ENCODE results near the gene DCPS. TPM values are rescaled to one million over a fixed set of nuclear protein-coding genes. Genes with fewer than 3 reads are reported as not detected.

The DCPS gene
- polyA plus RNA-seq, 1 donor: 10.6 TPM

- Histone ChIP-seq H3K27me3 (ENCODE audit: control insufficient read depth, insufficient read depth, low read length) (no peaks in the 10 kb centered on the region), H3K4me3 (ENCODE audit: low read length) (peak within 1 kb of the TSS; percentile 79), H3K36me3 (ENCODE audit: control insufficient read depth, insufficient read depth, low read length) (peaks cover 5% of the 10 kb centered on the region), H3K4me1 (ENCODE audit: control insufficient read depth, insufficient read depth, low read length) (peaks cover 7% of the 10 kb centered on the region), H3K9me3 (ENCODE audit: control insufficient read depth, low read depth, low read length) (no peaks in the 10 kb centered on the region), H3K27ac (ENCODE audit: low read length) (peak within 1 kb of the TSS; percentile 90)
- DNase-seq: peak; percentile 44 to 81
- no CpG with 5 or more reads among the region's 82 CpGs for WGBS (ENCODE audit: insufficient coverage, low lambda C conversion rate)
Observed at GRCh38 chr11:126282736-126283591, 20.9 kb upstream of the DCPS start, which contains the start of gene TIRAP. TIRAP (plus strand) TSS chr11:126283093; CDS start chr11:126290895, 7,802 bp downstream.

DNA sequence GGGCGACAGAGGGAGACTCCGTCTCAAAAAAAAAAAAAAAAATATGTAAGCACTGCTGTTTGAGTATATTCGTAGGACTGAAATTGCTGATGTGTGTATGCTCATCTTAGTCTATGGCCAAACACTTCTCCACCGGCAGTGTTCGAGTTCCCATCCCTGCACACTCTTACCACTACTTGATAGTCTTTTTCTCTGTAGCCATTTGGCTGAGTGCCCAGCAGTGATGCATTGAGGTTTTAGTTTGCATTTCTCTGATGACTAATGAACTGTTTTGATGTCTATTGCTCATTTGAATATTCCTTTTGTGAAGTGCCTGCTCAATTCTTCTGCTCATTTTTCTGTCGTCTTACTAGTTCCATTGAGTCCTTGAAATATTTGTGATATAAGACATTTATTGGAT is 19.0 kb upstream of the DCPS start:
- H3K4me3 ChIP-seq (ENCODE audit: low read length): no peak overlapping the region
- WGBS (ENCODE audit: insufficient coverage, low lambda C conversion rate): 100% methylated on average over 3 of the region's 6 CpGs
- no peak for DNase-seq

DNA sequence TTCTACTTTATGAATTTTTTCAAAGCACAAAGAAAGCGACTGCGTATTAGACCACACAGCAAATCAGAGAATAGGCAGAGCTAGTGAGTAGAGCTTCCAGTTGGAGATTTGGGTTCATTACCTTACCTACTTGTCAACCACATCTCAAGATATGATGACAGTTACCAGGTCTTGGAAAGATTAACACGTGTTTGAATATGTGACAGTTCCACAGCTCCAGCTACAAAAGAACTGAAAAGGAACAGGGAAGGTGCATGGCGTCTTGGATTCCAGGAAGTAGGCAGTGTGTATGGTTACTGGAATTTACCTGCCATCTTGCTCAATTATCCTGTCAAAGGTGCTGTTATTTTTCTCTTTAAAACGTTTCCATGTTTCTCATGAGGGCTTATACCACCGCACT is 15.6 kb upstream of the DCPS start:
- H3K27ac ChIP-seq (ENCODE audit: low read length): no peak overlapping the region
- H3K4me3 ChIP-seq (ENCODE audit: low read length): no peak overlapping the region
- H3K27me3 ChIP-seq (ENCODE audit: control insufficient read depth, insufficient read depth, low read length): no peaks in the 10 kb centered on the region
- H3K9me3 ChIP-seq (ENCODE audit: control insufficient read depth, low read depth, low read length): no peaks in the 10 kb centered on the region
- DNase-seq: no peak
- no peaks in the 10 kb centered on the region for H3K4me1 ChIP-seq (ENCODE audit: control insufficient read depth, insufficient read depth, low read length)
- no CpG with 5 or more reads among the region's 6 CpGs for WGBS (ENCODE audit: insufficient coverage, low lambda C conversion rate)
- peaks cover 31% of the 10 kb centered on the region for H3K36me3 ChIP-seq (ENCODE audit: control insufficient read depth, insufficient read depth, low read length)

More for the DNA sequence above, 19.0 kb upstream of the DCPS start:
- no peaks in the 10 kb centered on the region for H3K27me3 ChIP-seq (ENCODE audit: control insufficient read depth, insufficient read depth, low read length)
- H3K36me3 ChIP-seq (ENCODE audit: control insufficient read depth, insufficient read depth, low read length): peaks cover 3% of the 10 kb centered on the region
- H3K9me3 ChIP-seq (ENCODE audit: control insufficient read depth, low read depth, low read length): no peaks in the 10 kb centered on the region
- no peak overlapping the region for H3K27ac ChIP-seq (ENCODE audit: low read length)
- H3K4me1 ChIP-seq (ENCODE audit: control insufficient read depth, insufficient read depth, low read length): peaks cover 7% of the 10 kb centered on the region

DNA sequence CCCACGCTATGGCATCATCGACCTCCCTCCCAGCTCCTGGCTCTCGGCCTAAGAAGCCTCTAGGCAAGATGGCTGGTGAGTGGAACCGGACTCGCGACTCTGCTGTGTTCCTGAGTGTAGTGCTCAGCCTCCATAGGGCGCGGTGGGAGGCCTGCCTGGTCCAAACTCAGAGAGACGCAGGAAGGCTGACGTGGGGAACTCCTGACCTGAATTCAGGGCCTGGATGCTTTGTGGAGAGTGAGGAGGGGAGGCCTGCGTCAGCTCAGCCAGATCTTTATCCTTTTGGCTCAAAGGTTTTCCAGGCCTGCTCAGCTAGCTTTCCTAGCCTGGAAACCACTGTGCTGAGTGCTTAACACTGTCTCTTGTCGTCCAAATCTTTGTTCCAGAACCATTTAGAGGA is 13.0 kb upstream of the DCPS start:
- H3K36me3 ChIP-seq (ENCODE audit: control insufficient read depth, insufficient read depth, low read length): peaks cover 46% of the 10 kb centered on the region
- H3K27me3 ChIP-seq (ENCODE audit: control insufficient read depth, insufficient read depth, low read length): no peaks in the 10 kb centered on the region
- H3K27ac ChIP-seq (ENCODE audit: low read length): no peak overlapping the region
- no CpG with 5 or more reads among the region's 12 CpGs for WGBS (ENCODE audit: insufficient coverage, low lambda C conversion rate)
- DNase-seq: no peak
- H3K4me3 ChIP-seq (ENCODE audit: low read length): no peak overlapping the region
- H3K4me1 ChIP-seq (ENCODE audit: control insufficient read depth, insufficient read depth, low read length): no peaks in the 10 kb centered on the region
- no peaks in the 10 kb centered on the region for H3K9me3 ChIP-seq (ENCODE audit: control insufficient read depth, low read depth, low read length)

DNA sequence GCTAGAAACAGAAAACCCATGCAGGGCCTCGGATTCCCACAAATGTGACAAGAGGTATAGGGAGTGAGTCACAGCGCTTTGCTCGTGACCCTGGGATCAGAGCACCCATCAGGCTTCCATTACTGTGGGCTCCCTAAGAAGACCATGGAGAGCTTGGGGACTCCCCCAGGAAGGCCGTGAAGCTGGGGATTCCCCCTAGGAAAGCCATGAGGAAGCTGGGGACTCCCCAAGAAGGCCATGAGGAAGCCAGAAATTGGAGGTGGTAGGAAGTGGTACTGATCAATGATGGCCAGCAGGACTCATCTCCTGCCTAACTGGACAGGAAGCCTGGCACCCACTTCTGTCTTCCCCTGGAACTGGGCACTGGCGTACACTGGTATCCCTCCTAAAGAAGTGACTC is 10.1 kb upstream of the DCPS start:
- H3K9me3 ChIP-seq (ENCODE audit: control insufficient read depth, low read depth, low read length): no peaks in the 10 kb centered on the region
- peaks cover 49% of the 10 kb centered on the region for H3K36me3 ChIP-seq (ENCODE audit: control insufficient read depth, insufficient read depth, low read length)
- H3K4me1 ChIP-seq (ENCODE audit: control insufficient read depth, insufficient read depth, low read length): no peaks in the 10 kb centered on the region
- H3K4me3 ChIP-seq (ENCODE audit: low read length): no peak overlapping the region
- no peaks in the 10 kb centered on the region for H3K27me3 ChIP-seq (ENCODE audit: control insufficient read depth, insufficient read depth, low read length)
- H3K27ac ChIP-seq (ENCODE audit: low read length): no peak overlapping the region
- no peak for DNase-seq
- WGBS (ENCODE audit: insufficient coverage, low lambda C conversion rate): no CpG with 5 or more reads among the region's 5 CpGs

GRCh38 chr11:126297004-126297403 is 6.9 kb upstream of the DCPS start:
- Histone ChIP-seq H3K27me3 (ENCODE audit: control insufficient read depth, insufficient read depth, low read length) (no peaks in the 10 kb centered on the region), H3K4me3 (ENCODE audit: low read length) (no peak overlapping the region), H3K36me3 (ENCODE audit: control insufficient read depth, insufficient read depth, low read length) (peaks cover 35% of the 10 kb centered on the region), H3K4me1 (ENCODE audit: control insufficient read depth, insufficient read depth, low read length) (no peaks in the 10 kb centered on the region), H3K9me3 (ENCODE audit: control insufficient read depth, low read depth, low read length) (no peaks in the 10 kb centered on the region), H3K27ac (ENCODE audit: low read length) (no peak overlapping the region)
- WGBS (ENCODE audit: insufficient coverage, low lambda C conversion rate): no CpG with 5 or more reads among the region's 2 CpGs
- DNase-seq: no peak

GRCh38 chr11:126304457-126305075 is 706 bp downstream of the DCPS start:
- Histone ChIP-seq H3K4me1 (ENCODE audit: control insufficient read depth, insufficient read depth, low read length) (no peaks in the 10 kb centered on the region), H3K36me3 (ENCODE audit: control insufficient read depth, insufficient read depth, low read length) (peaks cover 6% of the 10 kb centered on the region), H3K27ac (ENCODE audit: low read length) (peak overlapping the region; percentile 36), H3K4me3 (ENCODE audit: low read length) (peak overlapping the region; percentile 55), H3K27me3 (ENCODE audit: control insufficient read depth, insufficient read depth, low read length) (no peaks in the 10 kb centered on the region), H3K9me3 (ENCODE audit: control insufficient read depth, low read depth, low read length) (no peaks in the 10 kb centered on the region)
- WGBS (ENCODE audit: insufficient coverage, low lambda C conversion rate): no CpG with 5 or more reads among the region's 12 CpGs
- DNase-seq: no peak

DNA sequence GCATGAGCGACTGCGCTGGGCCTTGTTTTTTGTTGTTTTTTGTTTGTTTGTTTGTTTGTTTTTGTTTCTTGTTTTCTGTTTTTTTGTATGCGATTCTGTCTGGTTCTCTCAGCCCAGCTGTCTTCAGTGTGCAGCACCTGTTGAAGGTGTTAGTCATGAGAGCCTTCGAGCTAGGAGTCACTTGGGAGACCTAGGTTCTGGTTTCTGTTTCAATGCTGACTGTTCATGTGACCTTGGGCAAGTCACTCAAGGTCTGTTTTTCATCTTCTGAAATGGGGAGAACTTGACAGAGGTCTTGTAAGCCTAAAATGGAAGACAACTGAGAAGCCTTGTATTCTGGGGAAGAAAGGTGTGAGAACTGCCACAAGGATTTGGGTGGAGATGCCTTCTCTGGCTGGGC is 1.8 kb downstream of the DCPS start:
- no peak for DNase-seq
- Histone ChIP-seq H3K27ac (ENCODE audit: low read length) (no peak overlapping the region), H3K4me1 (ENCODE audit: control insufficient read depth, insufficient read depth, low read length) (no peaks in the 10 kb centered on the region), H3K9me3 (ENCODE audit: control insufficient read depth, low read depth, low read length) (no peaks in the 10 kb centered on the region), H3K4me3 (ENCODE audit: low read length) (no peak overlapping the region), H3K36me3 (ENCODE audit: control insufficient read depth, insufficient read depth, low read length) (peaks cover 12% of the 10 kb centered on the region), H3K27me3 (ENCODE audit: control insufficient read depth, insufficient read depth, low read length) (no peaks in the 10 kb centered on the region)
- WGBS (ENCODE audit: insufficient coverage, low lambda C conversion rate): 100% methylated on average over 2 of the region's 4 CpGs

- 50% methylated on average over 1 of the region's 5 CpGs for whole genome bisulfite sequencing (ENCODE audit: insufficient coverage, low lambda C conversion rate)
- Histone ChIP-seq H3K27ac (ENCODE audit: low read length) (no peak overlapping the region), H3K27me3 (ENCODE audit: control insufficient read depth, insufficient read depth, low read length) (no peaks in the 10 kb centered on the region), H3K4me3 (ENCODE audit: low read length) (no peak overlapping the region), H3K9me3 (ENCODE audit: control insufficient read depth, low read depth, low read length) (no peaks in the 10 kb centered on the region), H3K4me1 (ENCODE audit: control insufficient read depth, insufficient read depth, low read length) (no peaks in the 10 kb centered on the region), H3K36me3 (ENCODE audit: control insufficient read depth, insufficient read depth, low read length) (peaks cover 13% of the 10 kb centered on the region)
- DNase-seq: no peak
Observed at GRCh38 chr11:126307706-126308105, 3.8 kb downstream of the DCPS start.

DNA sequence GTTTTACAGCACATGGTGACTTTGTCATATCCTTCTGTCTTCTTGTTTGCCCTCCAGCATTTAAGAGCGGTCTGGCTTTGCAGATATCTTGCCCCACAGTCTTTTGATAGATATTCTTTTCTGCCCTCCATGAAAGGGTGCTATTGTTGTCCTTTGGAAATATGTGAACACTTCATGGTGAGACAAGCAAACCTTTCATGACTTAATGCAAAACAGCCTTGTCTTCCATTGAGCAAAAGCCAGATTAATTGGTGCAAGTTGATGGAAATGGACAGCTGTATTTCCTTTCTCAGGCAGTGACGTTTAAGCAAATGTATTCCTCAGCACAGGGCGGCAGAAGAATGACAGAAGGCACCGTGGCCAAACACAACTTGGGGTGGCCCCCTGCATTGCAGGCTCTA is 4.4 kb downstream of the DCPS start:
- Histone ChIP-seq H3K36me3 (ENCODE audit: control insufficient read depth, insufficient read depth, low read length) (peaks cover 13% of the 10 kb centered on the region), H3K9me3 (ENCODE audit: control insufficient read depth, low read depth, low read length) (no peaks in the 10 kb centered on the region), H3K27ac (ENCODE audit: low read length) (no peak overlapping the region), H3K4me3 (ENCODE audit: low read length) (no peak overlapping the region), H3K4me1 (ENCODE audit: control insufficient read depth, insufficient read depth, low read length) (no peaks in the 10 kb centered on the region), H3K27me3 (ENCODE audit: control insufficient read depth, insufficient read depth, low read length) (no peaks in the 10 kb centered on the region)
- DNase-seq: no peak
- 100% methylated on average over 1 of the region's 4 CpGs for WGBS (ENCODE audit: insufficient coverage, low lambda C conversion rate)
